DOHH2 (cell line): ENCODE measurements around the gene TEX35.
"Not testable (repeated sequence)": the region's sequence is repeated elsewhere in the genome, so short reads cannot be mapped to it uniquely, and the experiment has no call there.

Experiments used
- H3F3A ChIP-seq: fragments of 200-600 bp; sonication (generic), shearing (Covaris generic); 2 replicates; pipeline ENCODE4 v1.6.0; 2016; ENCODE audit warnings: antibody characterized with exemption, mild to moderate bottlenecking; ENCODE audit not compliant: control insufficient read depth, insufficient read depth
- H3K27ac ChIP-seq: fragments of 200-600 bp; sonication (generic); 2 replicates; pipeline ENCODE4 v1.5.1; 2014; ENCODE audit warnings: low read depth, mild to moderate bottlenecking, low read length, moderate library complexity
- H3K27me3 ChIP-seq: fragments of 200-600 bp; sonication (generic); 2 replicates; pipeline ENCODE4 v1.6.1; 2014; ENCODE audit warnings: mild to moderate bottlenecking, low read length, mixed read lengths; ENCODE audit not compliant: control insufficient read depth
- H3K36me3 ChIP-seq: fragments of 200-600 bp; sonication (generic); 2 replicates; pipeline ENCODE4 v1.6.1; 2014; ENCODE audit warnings: mild to moderate bottlenecking, low read length, moderate library complexity, mixed read lengths; ENCODE audit not compliant: control insufficient read depth
- H3K4me1 ChIP-seq: fragments of 200-600 bp; sonication (generic); 2 replicates; pipeline ENCODE4 v1.6.1; 2014; ENCODE audit warnings: mild to moderate bottlenecking, low read length, mixed read lengths; ENCODE audit not compliant: control insufficient read depth
- H3K4me2 ChIP-seq: fragments of 200-600 bp; sonication (generic); 2 replicates; pipeline ENCODE4 v1.6.0; 2014; ENCODE audit warnings: mild to moderate bottlenecking, low read length, moderate library complexity
- H3K4me3 ChIP-seq: fragments of 200-600 bp; sonication (generic); 2 replicates; pipeline ENCODE4 v1.5.1; 2014; ENCODE audit warnings: mild to moderate bottlenecking, low read length, mixed read lengths
- H3K79me2 ChIP-seq: fragments of 200-600 bp; sonication (generic); 2 replicates; pipeline ENCODE4 v1.6.1; 2014; ENCODE audit warnings: mild to moderate bottlenecking, low read length, mixed read lengths; ENCODE audit not compliant: control insufficient read depth
- H3K9me2 ChIP-seq: fragments of 200-600 bp; sonication (generic); replicated peaks from 2 replicates; pipeline ENCODE4 v1.6.1; 2014; ENCODE audit warnings: mild to moderate bottlenecking, low read length, mixed read lengths; ENCODE audit not compliant: control insufficient read depth
- H3K9me3 ChIP-seq: fragments of 200-600 bp; sonication (generic); 2 replicates; pipeline ENCODE4 v1.6.1; 2014; ENCODE audit warnings: antibody characterized with exemption, low read length, mixed read lengths; ENCODE audit not compliant: control insufficient read depth, insufficient read depth
- H4K20me1 ChIP-seq: fragments of 200-600 bp; sonication (generic); 2 replicates; pipeline ENCODE4 v1.6.0; 2014; ENCODE audit warnings: low read depth, mild to moderate bottlenecking, antibody characterized with exemption, low read length, moderate library complexity; ENCODE audit not compliant: control insufficient read depth, insufficient read depth
- CTCF ChIP-seq: fragments of 200-600 bp; sonication (generic); IDR thresholded peaks from one replicate; pipeline ENCODE4 v1.5.1; 2014; ENCODE audit warnings: antibody characterized with exemption, mild to moderate bottlenecking, low read depth, low read length; ENCODE audit not compliant: poor library complexity, severe bottlenecking
- EZH2phosphoT487 ChIP-seq: fragments of 200-600 bp; sonication (generic); IDR thresholded peaks from 2 replicates; pipeline ENCODE4 v1.6.1; 2017; ENCODE audit warnings: borderline replicate concordance, mild to moderate bottlenecking, antibody characterized with exemption, low read length, moderate library complexity, mixed read lengths

The TEX35 gene

GRCh38 chr1:178551940-178552339 lies 39.0 kb downstream of the TEX35 start:
- Histone ChIP-seq H3K4me1 (no peaks in the 10 kb centered on the region), H3K9me3 (peaks cover 3% of the 10 kb centered on the region), H4K20me1 (no peaks in the 10 kb centered on the region), H3K79me2 (0 out of 2 replicates have a peak, but pooled peaks cover 2% of the 10 kb centered on the region), H3K4me2 (no peak overlapping the region), H3F3A (no peaks in the 10 kb centered on the region), H3K27ac (no peak overlapping the region), H3K27me3 (no peaks in the 10 kb centered on the region), H3K4me3 (no peak overlapping the region), H3K36me3 (peaks cover 42% of the 10 kb centered on the region), H3K9me2 (no peaks in the 10 kb centered on the region)
- TF ChIP-seq EZH2phosphoT487 (no peak), CTCF (no peak)

- no peak overlapping the region for H3K4me3 ChIP-seq
- H3K27me3 ChIP-seq, result no peaks in the 10 kb centered on the region
- TF ChIP-seq CTCF (no peak), EZH2phosphoT487 (no peak)
- H3K4me1 ChIP-seq, result no peaks in the 10 kb centered on the region
- H3K79me2 ChIP-seq, result no peaks in the 10 kb centered on the region
- H3K36me3 ChIP-seq, result peaks cover 34% of the 10 kb centered on the region
- no peak overlapping the region for H3K27ac ChIP-seq
- H3K4me2 ChIP-seq, result no peak overlapping the region
- no peaks in the 10 kb centered on the region for H3F3A ChIP-seq
- no peaks in the 10 kb centered on the region for H4K20me1 ChIP-seq
- peaks cover 3% of the 10 kb centered on the region for H3K9me3 ChIP-seq
- H3K9me2 ChIP-seq, result no peaks in the 10 kb centered on the region
These were observed 39.9 kb downstream of the TEX35 start for GRCh38 chr1:178552856-178553255.

DNA sequence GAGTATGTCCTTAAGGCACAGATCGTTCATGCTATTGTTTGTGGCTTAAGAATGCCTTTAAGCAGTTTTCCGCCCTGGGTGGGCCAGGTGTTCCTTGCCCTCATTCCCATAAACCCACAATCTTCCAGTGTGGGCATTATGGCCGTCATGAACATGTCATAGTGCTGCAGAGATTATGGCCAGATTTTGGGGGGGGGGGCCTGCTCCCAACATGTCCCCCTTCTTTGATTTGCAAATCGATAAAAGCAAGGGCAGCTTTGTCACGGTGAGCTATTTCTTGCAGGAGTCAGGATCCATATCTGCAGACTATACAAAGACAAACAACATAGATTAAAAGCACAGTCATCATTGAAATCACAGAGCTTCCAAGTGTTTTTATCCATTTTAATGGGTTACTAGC lies 41.4 kb downstream of the TEX35 start:
- not testable (repeated sequence) for H3K79me2 ChIP-seq, H3K4me1 ChIP-seq, H3K4me3 ChIP-seq, H3K27me3 ChIP-seq, H3K27ac ChIP-seq, H3K4me2 ChIP-seq, H3K9me2 ChIP-seq, H4K20me1 ChIP-seq, H3K9me3 ChIP-seq, H3F3A ChIP-seq
- H3K36me3 ChIP-seq, result peaks cover 21% of the 10 kb centered on the region

DNA sequence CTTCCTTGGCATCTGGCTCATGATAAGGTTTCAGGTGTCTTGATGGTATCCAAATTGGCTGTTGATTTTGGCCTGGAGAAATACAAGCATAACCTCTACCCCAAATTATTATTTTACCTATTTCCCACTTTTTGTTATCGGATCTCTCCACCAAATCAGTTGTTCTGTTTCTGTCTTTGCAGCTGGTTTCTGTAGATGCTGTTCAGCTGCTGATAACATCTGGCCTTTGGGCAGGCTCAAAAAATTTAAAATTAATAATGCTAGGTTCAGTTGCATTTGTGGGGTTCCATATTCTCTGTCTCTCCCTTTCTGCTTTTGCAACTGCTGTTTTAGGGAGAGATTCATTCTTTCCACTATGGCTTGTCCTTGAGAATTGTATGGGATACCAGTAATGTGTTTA lies 42.7 kb downstream of the TEX35 start:
- not testable (repeated sequence) for H3K9me2 ChIP-seq, H3F3A ChIP-seq, H3K79me2 ChIP-seq, H3K9me3 ChIP-seq, H4K20me1 ChIP-seq, H3K4me2 ChIP-seq, H3K4me3 ChIP-seq, H3K4me1 ChIP-seq, H3K27me3 ChIP-seq, H3K27ac ChIP-seq
- peaks cover 11% of the 10 kb centered on the region for H3K36me3 ChIP-seq

- not testable (repeated sequence) for H3K4me1 ChIP-seq, H3K36me3 ChIP-seq, H3F3A ChIP-seq, H3K4me3 ChIP-seq, H3K9me2 ChIP-seq, H3K27ac ChIP-seq, H4K20me1 ChIP-seq, H3K4me2 ChIP-seq, H3K79me2 ChIP-seq, H3K27me3 ChIP-seq, H3K9me3 ChIP-seq
These were observed 45.9 kb downstream of the TEX35 start for GRCh38 chr1:178558816-178559215.
